Left lobe of liver (tissue), 2 donors: ENCODE results near the gene TRIM28. TPM values are rescaled to one million over a fixed set of nuclear protein-coding genes. Genes with fewer than 3 reads are reported as not detected.
"Not testable (repeated sequence)": the region's sequence is repeated elsewhere in the genome, so short reads cannot be mapped to it uniquely, and the experiment has no call there.

Experiments used
- ATAC-seq: fragments of 200-7000 bp; cut with Tn5 transposase; one replicate; pipeline ENCODE4 v1.9.1; 2020; ENCODE audit warnings: mild to moderate bottlenecking, moderate library complexity
- DNase-seq: peaks from one replicate; pipeline ENCODE4 v3.0.0-alpha.2; 2020; ENCODE audit warnings: low spot score
- total RNA-seq: library from RNA; stranded (reverse); gene quantifications from one replicate; pipeline ENCODE4 v1.2.1, GENCODE V29; 2021
- donor health status: DM: no; HTN: no; CAD: no; lungs with moderate emphysema.
- donor health status: DM: no; HTN: yes; CAD: no.

The TRIM28 gene
- total RNA-seq, 1 donor from 2014 or later = 84.0 TPM

DNA sequence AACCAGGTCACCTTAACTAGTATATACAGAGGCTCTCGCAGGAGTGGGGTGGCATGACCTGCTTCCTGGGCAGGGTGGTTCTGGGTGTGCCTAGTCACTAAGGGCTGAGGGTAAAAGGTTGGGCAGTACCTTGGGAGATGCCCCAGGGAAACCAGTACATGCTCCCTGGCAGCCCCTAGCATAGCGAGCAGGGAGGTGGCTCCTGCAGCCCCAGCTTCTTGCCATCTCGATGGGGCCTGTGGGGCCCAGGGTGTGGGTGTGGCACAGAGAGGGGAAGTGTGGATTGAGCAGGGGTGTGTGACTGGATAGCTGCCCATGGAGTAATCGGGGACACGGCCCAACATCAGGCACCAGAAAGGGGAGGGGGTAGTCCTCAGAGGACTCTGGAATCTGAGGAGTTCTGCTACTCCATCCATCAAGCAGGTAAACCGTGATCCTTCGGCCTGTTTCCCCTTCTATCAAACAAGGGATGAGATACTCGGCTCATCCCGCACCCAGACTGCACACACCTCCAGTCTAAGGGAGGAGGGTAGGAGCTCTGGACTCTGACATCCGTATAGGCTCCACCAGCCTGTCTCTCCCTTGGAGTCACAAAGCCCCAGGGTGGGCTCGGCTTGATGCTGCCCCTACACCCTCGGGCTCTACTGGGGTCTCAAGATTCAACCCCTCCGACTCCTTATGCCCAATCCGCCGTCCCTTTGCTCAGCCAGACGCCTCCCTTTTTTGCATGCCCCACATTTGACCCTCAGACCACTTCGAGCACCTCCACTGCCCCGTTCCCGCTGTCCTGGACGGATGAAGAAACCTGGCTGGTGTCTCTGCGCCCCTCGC is 25.4 kb upstream of the TRIM28 start:
- DNase-seq = no peak

DNA sequence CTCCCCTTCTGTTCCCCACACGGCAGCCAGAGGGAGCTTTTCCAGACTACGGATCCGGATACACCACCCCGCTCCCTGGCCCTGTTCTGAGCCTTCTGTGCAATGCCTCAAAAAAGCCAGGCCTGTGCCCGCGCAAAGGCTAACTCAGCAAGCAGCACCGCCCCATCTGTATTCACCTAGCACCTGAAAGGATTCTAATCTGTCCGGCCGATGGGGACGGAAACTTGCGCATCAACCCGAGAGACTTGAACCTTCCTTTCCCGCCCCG is 24.8 kb upstream of the TRIM28 start:
- DNase-seq (peak; percentile 69), ATAC-seq (peak; percentile 57)

More for the DNA sequence above, 25.4 kb upstream of the TRIM28 start:
- ATAC-seq = no peak

DNA sequence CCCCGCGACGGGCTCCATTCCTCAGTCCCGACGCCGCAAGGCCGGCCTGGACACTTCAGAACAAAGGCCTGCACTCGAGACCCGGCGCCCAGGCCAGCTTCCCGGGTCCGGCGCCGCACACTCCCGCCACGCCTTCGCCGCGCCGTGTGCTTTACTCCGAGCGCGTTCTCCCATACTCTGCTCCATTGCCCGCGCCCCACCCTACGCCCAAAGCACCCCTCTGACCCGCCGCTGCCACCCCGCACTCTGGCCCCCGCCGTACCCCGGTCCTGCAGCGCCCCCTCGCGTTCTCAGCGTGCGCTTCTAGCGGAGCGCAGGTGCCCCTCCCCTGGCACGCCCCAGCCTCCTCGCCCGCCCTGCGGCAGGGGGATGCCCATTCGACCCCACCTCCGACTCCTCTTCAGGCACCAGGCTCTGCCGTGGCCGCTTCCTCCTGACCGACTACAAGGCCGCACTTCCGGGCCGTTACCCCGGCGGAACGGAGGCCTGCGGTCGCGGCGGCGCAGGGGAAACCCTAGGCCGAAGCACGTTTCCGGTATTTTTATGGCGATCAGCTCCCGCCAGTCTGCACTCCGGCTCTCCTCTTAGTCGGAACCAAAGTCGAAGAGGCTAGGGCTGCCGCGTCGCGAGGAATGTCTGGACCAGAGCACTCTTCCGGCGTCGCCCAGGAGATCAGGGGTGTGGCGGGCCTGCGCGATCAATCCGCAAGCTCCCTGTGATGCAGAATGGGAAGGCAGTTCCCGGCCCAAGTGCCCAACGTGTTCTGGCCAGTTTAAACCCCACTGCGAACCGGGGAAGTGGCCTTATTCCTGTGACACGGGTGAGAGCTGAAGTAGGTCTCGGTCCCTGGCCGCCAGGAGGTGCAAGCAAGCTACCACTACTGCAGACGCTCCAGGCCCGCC is 24.3 kb upstream of the TRIM28 start, which contains the start of gene ZBTB45:
Gene ZBTB45, minus strand, starts transcription at position 456 of the 902 bp plus-strand sequence. CDS start 2,137 bp downstream, outside the sequence.
- ATAC-seq (peak; percentile 86), DNase-seq (peak; percentile 92)

DNA sequence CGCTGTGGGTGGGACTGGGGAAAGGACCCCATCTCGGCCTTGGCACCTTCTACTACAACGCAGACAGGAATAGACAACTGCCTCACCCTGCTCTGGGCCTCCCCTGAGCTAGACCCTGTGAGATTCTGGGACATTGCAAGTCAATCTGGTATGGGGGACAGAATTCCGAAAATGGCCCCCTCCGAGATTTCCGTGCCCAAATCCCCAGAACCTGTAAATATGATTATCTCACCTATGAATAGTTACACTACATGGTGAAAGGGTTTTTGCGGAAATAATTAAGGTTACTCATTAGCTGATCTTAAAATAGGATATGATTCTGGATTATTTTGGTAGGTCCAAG is 23.6 kb upstream of the TRIM28 start:
- ATAC-seq = no peak
- DNase-seq = no peak

GRCh38 chr19:58521651-58522050 is 22.2 kb upstream of the TRIM28 start:
- DNase-seq (no peak), ATAC-seq (no peak)

DNA sequence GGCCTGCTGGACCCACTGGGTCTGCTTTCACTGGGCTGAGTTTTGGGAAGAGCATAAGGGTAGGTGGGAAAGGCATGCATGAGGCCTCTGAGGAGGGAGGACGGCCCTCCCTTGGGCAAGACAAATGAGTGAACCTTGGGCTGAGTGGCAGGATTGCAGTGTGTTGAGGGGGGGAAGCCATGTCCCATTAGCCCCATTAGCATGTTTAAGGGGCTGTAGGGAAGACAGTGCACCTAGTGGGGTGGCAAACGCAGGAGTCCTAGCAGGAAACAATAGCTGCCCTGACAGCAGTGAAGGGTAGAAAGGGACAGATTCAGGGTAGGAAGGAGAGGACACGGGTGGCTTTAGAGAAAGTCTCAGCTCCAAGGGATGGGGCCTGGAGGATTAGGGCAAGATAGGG is 21.2 kb upstream of the TRIM28 start:
- no peak for ATAC-seq

GRCh38 chr19:58529405-58529804 is 14.5 kb upstream of the TRIM28 start:
- ATAC-seq = no peak
- no peak for DNase-seq

More for the DNA sequence above, 21.2 kb upstream of the TRIM28 start:
- no peak for DNase-seq

DNA sequence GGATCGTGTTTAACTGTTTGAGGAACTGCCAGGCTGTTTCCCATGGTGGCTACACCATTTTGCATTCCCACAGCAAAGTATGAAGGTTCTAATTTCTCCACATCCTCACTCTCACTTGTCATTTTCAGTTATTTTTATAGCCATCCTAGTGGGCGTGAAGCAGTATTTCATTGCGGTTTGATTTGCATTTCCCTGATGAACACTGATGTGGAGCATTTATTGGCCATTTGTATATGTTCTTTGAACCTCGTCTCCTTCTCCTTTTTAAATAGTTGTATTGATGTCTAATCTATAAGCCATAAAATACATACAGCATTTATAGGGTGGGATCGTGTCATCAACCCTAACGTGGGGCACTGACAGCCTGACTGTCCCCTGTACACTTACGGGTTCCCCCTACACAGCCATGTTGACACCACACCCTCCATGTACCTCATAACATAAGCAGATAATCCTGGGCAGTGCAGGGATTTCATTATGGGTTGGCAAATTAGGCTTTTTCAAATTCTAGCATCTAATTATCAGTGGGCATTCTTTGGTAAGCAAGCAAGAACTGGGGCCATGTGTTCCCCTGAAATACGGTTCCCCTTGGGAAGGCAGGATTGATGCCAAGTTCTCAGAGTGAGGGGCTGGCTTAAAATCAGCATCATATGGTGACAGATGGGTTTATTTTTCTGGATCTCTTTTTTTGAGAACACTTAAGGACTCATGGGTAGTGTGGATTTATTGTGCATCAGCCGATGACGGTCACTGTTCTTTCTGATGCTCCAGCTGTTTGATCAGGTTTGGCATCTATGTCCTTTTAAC is 12.6 kb upstream of the TRIM28 start:
- no peak for ATAC-seq
- DNase-seq = no peak

DNA sequence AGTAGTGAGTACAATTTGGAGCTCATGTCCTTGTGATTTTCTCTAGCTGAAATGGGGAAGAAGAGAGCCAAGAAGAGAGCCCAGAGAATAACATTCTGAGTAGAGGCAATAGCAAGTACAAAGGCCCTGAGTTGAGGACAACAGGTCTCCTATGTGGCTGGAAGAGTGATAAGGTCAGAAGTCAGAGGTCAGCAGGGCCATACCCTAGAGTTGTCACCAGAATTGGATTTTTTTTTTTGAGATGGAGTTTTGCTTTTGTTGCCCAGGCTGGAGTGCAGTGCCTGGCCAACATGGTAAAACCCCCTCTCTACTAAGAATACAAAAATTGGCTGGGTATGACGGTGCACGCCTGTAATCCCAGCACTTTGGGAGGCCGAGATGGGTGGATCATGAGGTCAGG is 8.0 kb upstream of the TRIM28 start:
- DNase-seq (no peak), ATAC-seq (no peak)

GRCh38 chr19:58536852-58537798 is 6.7 kb upstream of the TRIM28 start:
- DNase-seq = no peak
- no peak for ATAC-seq

- ATAC-seq (peak; percentile 77), DNase-seq (no peak)
These were observed 5.4 kb upstream of the TRIM28 start for GRCh38 chr19:58538257-58539168.

- ATAC-seq, DNase-seq: not testable (repeated sequence)
These were observed 4.7 kb upstream of the TRIM28 start for GRCh38 chr19:58539169-58539559.

DNA sequence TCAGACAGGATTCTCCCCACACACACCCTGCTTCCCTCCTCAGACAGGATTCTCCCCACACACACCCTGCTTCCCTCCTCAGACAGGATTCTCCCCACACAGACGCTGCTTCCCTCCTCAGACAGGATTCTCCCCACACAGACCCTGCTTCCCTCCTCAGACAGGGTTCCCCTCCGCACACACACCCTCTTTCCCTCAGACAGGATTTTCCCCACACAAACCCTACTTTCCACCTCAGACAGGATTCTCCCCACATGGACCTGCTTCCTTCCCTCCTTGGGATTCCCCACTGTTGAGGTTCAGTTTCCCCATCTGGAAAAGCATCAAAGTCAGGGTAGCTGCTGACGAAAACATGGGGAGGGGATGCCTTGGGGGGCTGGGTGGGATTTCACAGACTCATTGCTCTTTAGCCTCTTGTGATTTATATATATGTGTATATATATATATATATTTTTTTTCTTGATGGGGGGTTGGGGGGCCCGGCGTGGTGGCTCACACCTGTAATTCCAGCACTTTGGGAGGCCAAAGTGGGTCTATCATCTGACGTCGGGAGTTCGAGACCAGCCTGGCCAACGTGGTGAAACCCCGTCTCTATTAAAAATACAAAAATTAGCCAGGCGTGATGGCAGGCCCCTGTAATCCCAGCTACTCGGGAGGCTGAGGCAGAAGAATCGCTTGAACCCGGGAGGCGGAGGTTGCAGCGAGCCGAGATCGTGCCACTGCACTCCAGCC is 1.1 kb upstream of the TRIM28 start:
- not testable (repeated sequence) for DNase-seq, ATAC-seq

DNA sequence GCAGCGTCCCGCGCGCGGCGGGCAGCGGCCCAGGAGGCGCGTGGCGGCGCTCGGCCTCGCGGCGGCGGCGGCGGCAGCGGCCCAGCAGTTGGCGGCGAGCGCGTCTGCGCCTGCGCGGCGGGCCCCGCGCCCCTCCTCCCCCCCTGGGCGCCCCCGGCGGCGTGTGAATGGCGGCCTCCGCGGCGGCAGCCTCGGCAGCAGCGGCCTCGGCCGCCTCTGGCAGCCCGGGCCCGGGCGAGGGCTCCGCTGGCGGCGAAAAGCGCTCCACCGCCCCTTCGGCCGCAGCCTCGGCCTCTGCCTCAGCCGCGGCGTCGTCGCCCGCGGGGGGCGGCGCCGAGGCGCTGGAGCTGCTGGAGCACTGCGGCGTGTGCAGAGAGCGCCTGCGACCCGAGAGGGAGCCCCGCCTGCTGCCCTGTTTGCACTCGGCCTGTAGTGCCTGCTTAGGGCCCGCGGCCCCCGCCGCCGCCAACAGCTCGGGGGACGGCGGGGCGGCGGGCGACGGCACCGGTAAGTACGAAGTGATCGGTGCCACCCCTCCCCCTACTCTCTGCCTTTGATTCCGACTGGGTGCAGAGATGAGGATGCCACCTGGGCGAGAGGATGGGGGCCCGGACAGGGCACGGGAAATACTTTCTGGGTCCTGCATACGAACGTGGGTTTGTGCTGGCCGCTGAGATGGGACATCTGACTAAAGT is 874 bp downstream of the TRIM28 start:
- DNase-seq = peak; percentile 53
- ATAC-seq = peak; percentile 43

DNA sequence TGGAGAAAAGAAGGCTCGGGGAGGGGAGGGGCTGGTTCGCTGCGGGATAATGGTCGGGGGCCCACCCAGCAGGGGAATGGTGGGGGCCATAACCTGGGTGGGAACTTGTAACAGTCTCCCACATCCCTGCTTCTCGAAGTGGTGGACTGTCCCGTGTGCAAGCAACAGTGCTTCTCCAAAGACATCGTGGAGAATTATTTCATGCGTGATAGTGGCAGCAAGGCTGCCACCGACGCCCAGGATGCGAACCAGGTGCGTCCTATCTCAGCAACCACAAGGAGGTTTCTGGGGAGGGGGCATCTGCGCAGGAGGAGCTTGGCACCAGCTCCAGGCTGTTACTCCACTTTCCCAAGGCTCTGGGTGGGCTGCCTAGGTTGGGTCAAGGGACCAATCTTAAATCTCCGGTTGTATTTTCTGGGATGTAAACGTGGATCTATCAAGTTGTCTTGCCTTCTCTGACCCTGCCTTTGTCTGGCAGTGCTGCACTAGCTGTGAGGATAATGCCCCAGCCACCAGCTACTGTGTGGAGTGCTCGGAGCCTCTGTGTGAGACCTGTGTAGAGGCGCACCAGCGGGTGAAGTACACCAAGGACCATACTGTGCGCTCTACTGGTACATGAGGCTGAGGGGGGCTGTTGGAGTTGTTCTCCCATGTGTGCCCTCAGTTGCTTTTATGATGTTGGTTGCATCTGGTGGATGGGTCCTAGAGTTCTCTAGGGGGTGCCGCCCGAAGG is 1.6 kb downstream of the TRIM28 start:
- ATAC-seq (no peak), DNase-seq (no peak)

DNA sequence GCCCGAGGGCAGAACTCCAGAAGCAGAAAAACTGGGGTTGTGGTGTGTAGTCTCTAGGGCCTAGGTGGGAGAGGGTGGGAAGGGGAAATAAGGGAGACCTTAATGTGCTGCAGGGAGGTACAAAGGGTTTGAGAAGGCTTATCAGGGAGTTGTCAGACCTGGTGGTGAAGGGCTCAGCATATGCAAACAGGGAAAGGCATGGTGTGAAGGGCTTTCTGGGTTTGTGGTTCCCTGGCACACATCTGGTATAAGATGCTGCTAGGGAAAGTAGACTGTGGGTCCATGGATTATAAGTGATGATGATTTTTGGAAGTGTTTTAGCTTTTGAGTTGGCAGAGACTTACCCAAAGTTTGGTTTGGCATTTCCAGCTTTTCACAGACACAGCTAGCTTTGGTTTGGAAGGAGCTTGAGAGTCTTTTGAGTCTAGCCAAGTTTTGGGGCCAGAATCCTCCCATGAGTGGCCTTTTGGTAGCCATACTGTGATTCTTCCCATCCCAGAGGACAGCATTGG is 2.2 kb downstream of the TRIM28 start:
- ATAC-seq = no peak

More for the DNA sequence above, 2.2 kb downstream of the TRIM28 start:
- no peak for DNase-seq
